ENCODE measurements around the gene ATP10B.
"Not testable (repeated sequence)": the region's sequence is repeated elsewhere in the genome, so short reads cannot be mapped to it uniquely, and the experiment has no call there.

Gene ATP10B

GRCh38 chr5:160852049-160852448 lies at the start of gene ATP10B:
TSS of gene ATP10B (minus strand) at chr5:160852211. CDS start at chr5:160688074, 164,137 bp downstream.
- DNase-seq (no peak), ATAC-seq (ENCODE audit: insufficient read depth, low read depth) (no peak)
- TF ChIP-seq CTCF (IDR thresholded peaks at IDR 0.05; ENCODE audit: borderline replicate concordance, extremely low read depth, low read length, poor library complexity, severe bottlenecking), result no peak
- no peak for TF ChIP-seq EZH2 (IDR thresholded peaks at IDR 0.05; ENCODE audit: borderline replicate concordance, low read depth, low read length, severe bottlenecking)
- H3K27ac ChIP-seq (ENCODE audit: low read length), result no peak within 1 kb of the TSS
- H4K20me1 ChIP-seq (ENCODE audit: insufficient read depth, low read length), result no peaks in the 10 kb centered on the region
- H3K27me3 ChIP-seq (ENCODE audit: insufficient read depth, low read length, poor library complexity), result no peaks in the 10 kb centered on the region
- H3K9me3 ChIP-seq (ENCODE audit: insufficient read depth, low read length, severe bottlenecking), result no peaks in the 10 kb centered on the region
- H2AFZ ChIP-seq (ENCODE audit: low read depth, low read length), result 0 out of 2 replicates have a peak within 1 kb of the TSS, but pooled peaks have one; percentile 30
- no peak within 1 kb of the TSS for H3K9ac ChIP-seq (ENCODE audit: low read depth, low read length)
- H3K4me2 ChIP-seq (ENCODE audit: insufficient read depth, low read length), result no peak within 1 kb of the TSS
- H3K36me3 ChIP-seq (ENCODE audit: insufficient read depth, low read length), result no peaks in the 10 kb centered on the region
- H3K4me1 ChIP-seq (ENCODE audit: insufficient read depth, low read length), result no peaks in the 10 kb centered on the region
- H3K79me2 ChIP-seq (ENCODE audit: insufficient read depth, low read length), result no peaks in the 10 kb centered on the region
- no peak within 1 kb of the TSS for H3K4me3 ChIP-seq (ENCODE audit: low read depth in 1 of 2, low read length in 2 of 2)

GRCh38 chr5:160901656-160902055 lies 49.6 kb upstream of the ATP10B start:
- Histone ChIP-seq H3K27me3 (ENCODE audit: insufficient read depth, low read length, poor library complexity) (no peaks in the 10 kb centered on the region), H3K9me3 (ENCODE audit: insufficient read depth, low read length, severe bottlenecking) (no peaks in the 10 kb centered on the region), H3K36me3 (ENCODE audit: insufficient read depth, low read length) (no peaks in the 10 kb centered on the region), H4K20me1 (ENCODE audit: insufficient read depth, low read length) (no peaks in the 10 kb centered on the region), H3K4me3 (ENCODE audit: low read depth in 1 of 2, low read length in 2 of 2) (no peak overlapping the region), H3K27ac (ENCODE audit: low read length) (no peak overlapping the region), H3K4me1 (ENCODE audit: insufficient read depth, low read length) (no peaks in the 10 kb centered on the region), H2AFZ (ENCODE audit: low read depth, low read length) (no peak overlapping the region), H3K9ac (ENCODE audit: low read depth, low read length) (no peak overlapping the region), H3K4me2 (ENCODE audit: insufficient read depth, low read length) (no peak overlapping the region), H3K79me2 (ENCODE audit: insufficient read depth, low read length) (no peaks in the 10 kb centered on the region)
- DNase-seq, result no peak
- TF ChIP-seq CTCF (IDR thresholded peaks at IDR 0.05; ENCODE audit: borderline replicate concordance, extremely low read depth, low read length, poor library complexity, severe bottlenecking), result no peak
- no peak for TF ChIP-seq EZH2 (IDR thresholded peaks at IDR 0.05; ENCODE audit: borderline replicate concordance, low read depth, low read length, severe bottlenecking)
- ATAC-seq (ENCODE audit: insufficient read depth, low read depth), result no peak

- no peak for TF ChIP-seq EZH2 (IDR thresholded peaks at IDR 0.05; ENCODE audit: borderline replicate concordance, low read depth, low read length, severe bottlenecking)
- TF ChIP-seq CTCF (IDR thresholded peaks at IDR 0.05; ENCODE audit: borderline replicate concordance, extremely low read depth, low read length, poor library complexity, severe bottlenecking), result no peak
- H3K27ac ChIP-seq (ENCODE audit: low read length), result no peak overlapping the region
- no peak overlapping the region for H3K4me2 ChIP-seq (ENCODE audit: insufficient read depth, low read length)
- no peaks in the 10 kb centered on the region for H3K79me2 ChIP-seq (ENCODE audit: insufficient read depth, low read length)
- H4K20me1 ChIP-seq (ENCODE audit: insufficient read depth, low read length), result no peaks in the 10 kb centered on the region
- H3K9ac ChIP-seq (ENCODE audit: low read depth, low read length), result no peak overlapping the region
- no peaks in the 10 kb centered on the region for H3K27me3 ChIP-seq (ENCODE audit: insufficient read depth, low read length, poor library complexity)
- no peaks in the 10 kb centered on the region for H3K9me3 ChIP-seq (ENCODE audit: insufficient read depth, low read length, severe bottlenecking)
- no peaks in the 10 kb centered on the region for H3K4me1 ChIP-seq (ENCODE audit: insufficient read depth, low read length)
- H3K36me3 ChIP-seq (ENCODE audit: insufficient read depth, low read length), result no peaks in the 10 kb centered on the region
- no peak for DNase-seq
- no peak for ATAC-seq (ENCODE audit: insufficient read depth, low read depth)
- H2AFZ ChIP-seq (ENCODE audit: low read depth, low read length), result no peak overlapping the region
- H3K4me3 ChIP-seq (ENCODE audit: low read depth in 1 of 2, low read length in 2 of 2), result no peak overlapping the region
Observed at GRCh38 chr5:160899735-160900134, 47.7 kb upstream of the ATP10B start.

- H3K36me3 ChIP-seq (ENCODE audit: insufficient read depth, low read length); H3K79me2 ChIP-seq (ENCODE audit: insufficient read depth, low read length); H2AFZ ChIP-seq (ENCODE audit: low read depth, low read length); H3K4me1 ChIP-seq (ENCODE audit: insufficient read depth, low read length); H3K27ac ChIP-seq (ENCODE audit: low read length); H4K20me1 ChIP-seq (ENCODE audit: insufficient read depth, low read length); ATAC-seq (ENCODE audit: insufficient read depth, low read depth); H3K9me3 ChIP-seq (ENCODE audit: insufficient read depth, low read length, severe bottlenecking); H3K9ac ChIP-seq (ENCODE audit: low read depth, low read length); H3K27me3 ChIP-seq (ENCODE audit: insufficient read depth, low read length, poor library complexity); DNase-seq; H3K4me3 ChIP-seq (ENCODE audit: low read depth in 1 of 2, low read length in 2 of 2); H3K4me2 ChIP-seq (ENCODE audit: insufficient read depth, low read length): not testable (repeated sequence)
Observed at GRCh38 chr5:160893180-160893964, 41.4 kb upstream of the ATP10B start.

Data from DND-41 (cell line).